Endothelial cell (in vitro differentiated cells): ENCODE results near the gene CRK. TPM values are rescaled to one million over a fixed set of nuclear protein-coding genes. Genes with fewer than 3 reads are reported as not detected.

ENCODE experiments used
- DNase-seq: peaks from one replicate; pipeline ENCODE4 v3.0.0; 2021; ENCODE audit warnings: low spot score
- H3K27ac Mint-ChIP-seq: one replicate; pipeline ENCODE4 v1.8.0; 2021; ENCODE audit warnings: mixed read lengths, inconsistent platforms; ENCODE audit not compliant: unreplicated experiment
- H3K27me3 Mint-ChIP-seq: one replicate; pipeline ENCODE4 v1.8.0; 2021; ENCODE audit warnings: mild to moderate bottlenecking, moderate library complexity, mixed read lengths, inconsistent platforms; ENCODE audit not compliant: unreplicated experiment
- H3K36me3 Mint-ChIP-seq: one replicate; pipeline ENCODE4 v1.8.0; 2021; ENCODE audit warnings: mild to moderate bottlenecking, low read depth, mixed read lengths, inconsistent platforms; ENCODE audit not compliant: unreplicated experiment
- H3K4me1 Mint-ChIP-seq: one replicate; pipeline ENCODE4 v1.8.0; 2021; ENCODE audit warnings: mild to moderate bottlenecking, mixed read lengths, inconsistent platforms; ENCODE audit not compliant: unreplicated experiment
- H3K4me3 Mint-ChIP-seq: one replicate; pipeline ENCODE4 v1.8.0; 2021; ENCODE audit warnings: mild to moderate bottlenecking, mixed read lengths, inconsistent platforms; ENCODE audit not compliant: unreplicated experiment
- H3K9me3 Mint-ChIP-seq: one replicate; pipeline ENCODE4 v1.8.0; 2021; ENCODE audit warnings: mixed read lengths, inconsistent platforms; ENCODE audit not compliant: unreplicated experiment
- CTCF ChIP-seq: fragments of 200-600 bp; sonication (generic); IDR thresholded peaks from one replicate; pipeline ENCODE4 v1.5.0; 2021; ENCODE audit warnings: antibody characterized with exemption; ENCODE audit not compliant: unreplicated experiment
- total RNA-seq: library from RNA; stranded (reverse); fragmentation: NEBNext Ultra II Directional; extraction: Animal tissue kit (Norgen Biotek cat#: 25700); gene quantifications from one replicate; pipeline ENCODE4 v1.2.1, GENCODE V29; 2021; ENCODE audit not compliant: unreplicated experiment

The CRK gene
- total RNA-seq, 1 donor from 2014 or later, result 119 TPM

GRCh38 chr17:1485423-1486376, 29.7 kb upstream of the CRK start:
- H3K4me3 Mint-ChIP-seq, result no peak overlapping the region
- peaks cover 13% of the 10 kb centered on the region for H3K4me1 Mint-ChIP-seq
- TF ChIP-seq CTCF, result no peak
- DNase-seq, result peak; percentile 67
- H3K36me3 Mint-ChIP-seq, result peaks cover 27% of the 10 kb centered on the region
- peaks cover 38% of the 10 kb centered on the region for H3K27me3 Mint-ChIP-seq
- no peaks in the 10 kb centered on the region for H3K9me3 Mint-ChIP-seq
- no peak overlapping the region for H3K27ac Mint-ChIP-seq

GRCh38 chr17:1484676-1485422, 28.8 kb upstream of the CRK start:
- peaks cover 36% of the 10 kb centered on the region for H3K27me3 Mint-ChIP-seq
- peak; percentile 41 for DNase-seq
- H3K4me3 Mint-ChIP-seq, result peak overlapping the region; percentile 89
- H3K27ac Mint-ChIP-seq, result peak overlapping the region; percentile 72
- peak; percentile 17 for TF ChIP-seq CTCF
- H3K36me3 Mint-ChIP-seq, result peaks cover 23% of the 10 kb centered on the region
- peaks cover 8% of the 10 kb centered on the region for H3K4me1 Mint-ChIP-seq
- H3K9me3 Mint-ChIP-seq, result no peaks in the 10 kb centered on the region

GRCh38 chr17:1484060-1484535, 28.1 kb upstream of the CRK start:
- Mint-ChIP-seq H3K9me3 (no peaks in the 10 kb centered on the region), H3K27ac (no peak overlapping the region), H3K4me1 (peaks cover 8% of the 10 kb centered on the region), H3K36me3 (peaks cover 23% of the 10 kb centered on the region), H3K27me3 (peaks cover 35% of the 10 kb centered on the region), H3K4me3 (peak overlapping the region; percentile 67)
- no peak for TF ChIP-seq CTCF
- DNase-seq, result no peak

- no peak for TF ChIP-seq CTCF
- Mint-ChIP-seq H3K27ac (no peak overlapping the region), H3K4me1 (peaks cover 8% of the 10 kb centered on the region), H3K4me3 (no peak overlapping the region), H3K36me3 (peaks cover 23% of the 10 kb centered on the region), H3K27me3 (peaks cover 28% of the 10 kb centered on the region), H3K9me3 (no peaks in the 10 kb centered on the region)
- DNase-seq, result no peak
Measured at GRCh38 chr17:1482680-1483079, 26.6 kb upstream of the CRK start.
